Fibroblast of lung (primary cell): ENCODE results near the gene CRTC1.
"Not testable (repeated sequence)": the region's sequence is repeated elsewhere in the genome, so short reads cannot be mapped to it uniquely, and the experiment has no call there.

Experiments
- EZH2 ChIP-seq: IDR thresholded peaks from 2 replicates; pipeline ENCODE4 v1.5.1; 2012; ENCODE audit warnings: low read length, control low read depth, mild to moderate bottlenecking; ENCODE audit errors: missing control alignments
- TF ChIP-seq, protein P1 (sequence below), 2 donors: IDR thresholded peaks in 1 of 2; conservative IDR thresholded peaks in 1 of 2; 1 replicate in 1 of 2; 2 replicates in 1 of 2; pipeline ENCODE4 v1.5.1; 2011 to 2012; ENCODE audit warnings: low read length in 2 of 2, control low read depth in 1 of 2, inconsistent platforms in 1 of 2, low read depth in 1 of 2, mild to moderate bottlenecking in 1 of 2

DNA sequence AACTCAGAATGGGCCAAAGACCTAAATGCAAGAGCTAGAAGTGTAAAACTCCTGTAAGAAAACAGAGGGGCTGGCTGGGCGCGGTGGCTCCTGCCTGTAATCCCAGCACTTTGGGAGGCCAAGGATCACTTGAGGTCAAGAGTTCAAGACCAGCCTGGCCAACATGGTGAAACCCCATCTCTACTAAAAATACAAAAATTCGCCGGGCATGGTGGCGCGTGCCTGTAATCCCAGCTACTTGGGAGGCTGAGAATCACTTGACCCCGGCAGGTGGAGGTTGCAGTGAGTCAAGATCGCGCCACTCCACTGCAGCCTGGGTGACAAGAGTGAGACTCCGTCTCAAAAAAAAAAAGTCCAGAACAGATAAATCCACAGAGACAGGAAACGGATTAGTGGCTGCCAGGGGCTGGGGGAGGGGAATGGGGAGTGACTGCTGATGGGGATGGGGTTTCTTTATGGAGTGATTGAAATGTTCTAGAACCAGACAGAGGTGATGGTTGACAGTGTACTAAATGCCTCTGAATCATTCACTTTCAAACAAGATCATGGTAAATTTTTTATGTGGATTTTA is 50.4 kb downstream of the CRTC1 start:
- TF ChIP-seq, protein P1, sequence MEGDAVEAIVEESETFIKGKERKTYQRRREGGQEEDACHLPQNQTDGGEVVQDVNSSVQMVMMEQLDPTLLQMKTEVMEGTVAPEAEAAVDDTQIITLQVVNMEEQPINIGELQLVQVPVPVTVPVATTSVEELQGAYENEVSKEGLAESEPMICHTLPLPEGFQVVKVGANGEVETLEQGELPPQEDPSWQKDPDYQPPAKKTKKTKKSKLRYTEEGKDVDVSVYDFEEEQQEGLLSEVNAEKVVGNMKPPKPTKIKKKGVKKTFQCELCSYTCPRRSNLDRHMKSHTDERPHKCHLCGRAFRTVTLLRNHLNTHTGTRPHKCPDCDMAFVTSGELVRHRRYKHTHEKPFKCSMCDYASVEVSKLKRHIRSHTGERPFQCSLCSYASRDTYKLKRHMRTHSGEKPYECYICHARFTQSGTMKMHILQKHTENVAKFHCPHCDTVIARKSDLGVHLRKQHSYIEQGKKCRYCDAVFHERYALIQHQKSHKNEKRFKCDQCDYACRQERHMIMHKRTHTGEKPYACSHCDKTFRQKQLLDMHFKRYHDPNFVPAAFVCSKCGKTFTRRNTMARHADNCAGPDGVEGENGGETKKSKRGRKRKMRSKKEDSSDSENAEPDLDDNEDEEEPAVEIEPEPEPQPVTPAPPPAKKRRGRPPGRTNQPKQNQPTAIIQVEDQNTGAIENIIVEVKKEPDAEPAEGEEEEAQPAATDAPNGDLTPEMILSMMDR (conservative IDR thresholded peaks at IDR 0.05 in 1 of 2, IDR thresholded peaks at IDR 0.05 in 1 of 2; ENCODE audit: low read depth in 1 of 2, low read length in 2 of 2), result not testable (repeated sequence)
- not testable (repeated sequence) for TF ChIP-seq EZH2
